Endothelial cell of umbilical vein (primary cell): ENCODE results near the gene HOXA1.

Source experiments
- JUN ChIP-seq: IDR thresholded peaks from 2 replicates; pipeline ENCODE4 v1.6.1; 2011; ENCODE audit warnings: borderline replicate concordance, low read depth; ENCODE audit not compliant: insufficient read length, insufficient read depth
- POLR2A ChIP-seq: IDR thresholded peaks from 2 replicates; pipeline ENCODE4 v1.6.1; 2012; ENCODE audit warnings: low read depth, mild to moderate bottlenecking, control low read depth, low read length
- POLR2AphosphoS5 ChIP-seq: IDR thresholded peaks from 2 replicates; pipeline ENCODE4 v1.6.1; 2012; ENCODE audit warnings: low read depth, mild to moderate bottlenecking, control low read depth, low read length, moderate library complexity; ENCODE audit not compliant: insufficient read depth
- TF ChIP-seq, protein P1 (sequence below), 2 donors: IDR thresholded peaks; 1 replicate in 1 of 2; 2 replicates in 1 of 2; pipeline ENCODE4 v1.5.1; 2011; ENCODE audit warnings: low read length in 2 of 2, mild to moderate bottlenecking in 2 of 2, moderate library complexity in 2 of 2, control low read depth in 1 of 2, inconsistent platforms in 1 of 2, low read depth in 1 of 2; ENCODE audit not compliant: insufficient read depth in 1 of 2; ENCODE audit errors: extremely low read depth in 1 of 2
- TF ChIP-seq, protein P2 (sequence below): IDR thresholded peaks from 2 replicates; pipeline ENCODE4 v1.6.1; 2011; ENCODE audit not compliant: insufficient read depth, insufficient read length

DNA sequence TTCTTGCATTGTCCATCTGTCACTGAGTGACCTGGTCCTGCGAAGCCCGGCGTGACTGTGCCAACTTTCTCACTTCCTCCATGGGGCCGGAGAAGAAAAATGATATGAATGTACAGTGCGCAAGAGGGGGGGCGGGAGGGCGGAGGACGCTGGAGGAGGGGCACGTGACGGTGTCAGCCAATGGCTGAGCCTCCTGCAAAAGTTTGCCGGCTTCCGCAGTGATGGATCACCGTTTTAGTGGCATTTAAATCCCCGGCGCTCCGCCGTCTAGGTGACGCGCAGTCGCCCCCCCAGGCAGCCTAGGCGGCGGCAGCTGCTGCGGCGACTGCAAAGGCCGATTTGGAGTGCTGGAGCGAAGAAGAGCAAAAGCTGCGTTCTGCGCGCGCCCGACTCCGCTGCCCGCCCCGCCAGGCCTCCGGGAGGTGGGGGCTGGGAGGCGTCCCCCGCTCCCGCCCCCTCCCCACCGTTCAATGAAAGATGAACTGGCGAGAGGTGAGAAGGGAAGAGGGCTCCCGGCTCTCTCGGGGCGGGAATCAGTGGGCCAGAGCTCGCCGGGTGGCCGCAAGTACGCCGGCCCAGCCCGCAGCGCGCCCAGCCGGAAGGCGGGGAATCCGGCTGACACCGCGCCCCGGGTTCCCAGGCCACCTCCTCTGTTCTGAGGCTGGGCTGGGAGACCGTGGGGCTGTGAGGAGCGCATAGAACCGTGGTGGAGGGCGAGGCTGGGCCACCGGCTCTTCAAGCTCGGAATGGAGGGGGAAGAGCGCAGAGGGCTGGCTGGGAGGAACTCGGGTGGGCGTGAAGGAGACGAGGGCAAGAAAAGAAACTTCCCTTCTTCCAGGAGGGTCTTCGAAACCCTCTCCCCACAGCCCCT lies at the start of gene HOXA1:
- TF ChIP-seq, protein P1, sequence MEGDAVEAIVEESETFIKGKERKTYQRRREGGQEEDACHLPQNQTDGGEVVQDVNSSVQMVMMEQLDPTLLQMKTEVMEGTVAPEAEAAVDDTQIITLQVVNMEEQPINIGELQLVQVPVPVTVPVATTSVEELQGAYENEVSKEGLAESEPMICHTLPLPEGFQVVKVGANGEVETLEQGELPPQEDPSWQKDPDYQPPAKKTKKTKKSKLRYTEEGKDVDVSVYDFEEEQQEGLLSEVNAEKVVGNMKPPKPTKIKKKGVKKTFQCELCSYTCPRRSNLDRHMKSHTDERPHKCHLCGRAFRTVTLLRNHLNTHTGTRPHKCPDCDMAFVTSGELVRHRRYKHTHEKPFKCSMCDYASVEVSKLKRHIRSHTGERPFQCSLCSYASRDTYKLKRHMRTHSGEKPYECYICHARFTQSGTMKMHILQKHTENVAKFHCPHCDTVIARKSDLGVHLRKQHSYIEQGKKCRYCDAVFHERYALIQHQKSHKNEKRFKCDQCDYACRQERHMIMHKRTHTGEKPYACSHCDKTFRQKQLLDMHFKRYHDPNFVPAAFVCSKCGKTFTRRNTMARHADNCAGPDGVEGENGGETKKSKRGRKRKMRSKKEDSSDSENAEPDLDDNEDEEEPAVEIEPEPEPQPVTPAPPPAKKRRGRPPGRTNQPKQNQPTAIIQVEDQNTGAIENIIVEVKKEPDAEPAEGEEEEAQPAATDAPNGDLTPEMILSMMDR (IDR thresholded peaks at IDR 0.05; ENCODE audit: extremely low read depth in 1 of 2, insufficient read depth in 1 of 2, low read depth in 1 of 2, low read length in 2 of 2), result peak in 1 of 2 donors; percentile 10
- peak; percentile 92 for TF ChIP-seq POLR2A
- TF ChIP-seq JUN, result no peak
- TF ChIP-seq POLR2AphosphoS5, result peak; percentile 82
- TF ChIP-seq, protein P2, sequence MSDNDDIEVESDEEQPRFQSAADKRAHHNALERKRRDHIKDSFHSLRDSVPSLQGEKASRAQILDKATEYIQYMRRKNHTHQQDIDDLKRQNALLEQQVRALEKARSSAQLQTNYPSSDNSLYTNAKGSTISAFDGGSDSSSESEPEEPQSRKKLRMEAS, result peak; percentile 94
